ENCODE measurements around the gene CCNK. TPM values are rescaled to one million over a fixed set of nuclear protein-coding genes. Genes with fewer than 3 reads are reported as not detected.

Gene CCNK
- total RNA-seq, 2 donors from 2014 or later = 65.8 to 67.7 TPM

DNA sequence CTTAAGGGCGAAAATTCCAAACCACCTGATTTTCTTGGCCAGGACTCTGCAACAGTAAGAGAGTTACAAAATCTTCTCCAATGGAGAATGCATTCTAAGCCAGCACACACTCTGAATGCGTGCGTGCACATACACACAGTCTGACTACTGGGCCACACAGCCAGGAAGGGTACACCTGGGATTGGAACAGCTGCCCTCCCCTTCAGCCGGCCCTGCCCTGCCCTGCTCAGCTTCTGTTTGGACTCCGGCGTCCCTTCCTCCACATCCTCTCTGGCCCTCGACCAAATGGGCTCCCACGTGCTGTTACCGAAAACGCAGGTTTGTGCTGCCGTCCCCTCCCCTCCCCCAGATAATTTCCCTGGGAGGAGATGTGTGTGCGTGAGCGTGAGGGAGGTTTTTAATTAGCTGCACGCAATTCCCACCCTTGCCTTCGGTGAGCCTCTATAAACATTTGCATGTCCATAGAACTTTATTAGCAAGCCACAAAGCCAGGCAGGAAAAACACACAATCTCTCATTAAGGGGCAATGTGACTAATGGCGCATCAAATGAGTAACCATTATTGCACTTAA is 43.0 kb downstream of the CCNK start:
- H3K27me3 ChIP-seq = no peaks in the 10 kb centered on the region
- no peaks in the 10 kb centered on the region for H3K9me3 ChIP-seq
- no peak overlapping the region for H3K9ac ChIP-seq (ENCODE audit: low read depth in 2 of 2, low read length in 2 of 2)
- intact Hi-C loops (cut with DNase I) = no loop called here
- H3K4me1 ChIP-seq = peaks cover 26% of the 10 kb centered on the region
- no peaks in the 10 kb centered on the region for H3K36me3 ChIP-seq
- no peak overlapping the region for H3K27ac ChIP-seq
- peak; percentile 49 for DNase-seq
- TF ChIP-seq, protein P1, sequence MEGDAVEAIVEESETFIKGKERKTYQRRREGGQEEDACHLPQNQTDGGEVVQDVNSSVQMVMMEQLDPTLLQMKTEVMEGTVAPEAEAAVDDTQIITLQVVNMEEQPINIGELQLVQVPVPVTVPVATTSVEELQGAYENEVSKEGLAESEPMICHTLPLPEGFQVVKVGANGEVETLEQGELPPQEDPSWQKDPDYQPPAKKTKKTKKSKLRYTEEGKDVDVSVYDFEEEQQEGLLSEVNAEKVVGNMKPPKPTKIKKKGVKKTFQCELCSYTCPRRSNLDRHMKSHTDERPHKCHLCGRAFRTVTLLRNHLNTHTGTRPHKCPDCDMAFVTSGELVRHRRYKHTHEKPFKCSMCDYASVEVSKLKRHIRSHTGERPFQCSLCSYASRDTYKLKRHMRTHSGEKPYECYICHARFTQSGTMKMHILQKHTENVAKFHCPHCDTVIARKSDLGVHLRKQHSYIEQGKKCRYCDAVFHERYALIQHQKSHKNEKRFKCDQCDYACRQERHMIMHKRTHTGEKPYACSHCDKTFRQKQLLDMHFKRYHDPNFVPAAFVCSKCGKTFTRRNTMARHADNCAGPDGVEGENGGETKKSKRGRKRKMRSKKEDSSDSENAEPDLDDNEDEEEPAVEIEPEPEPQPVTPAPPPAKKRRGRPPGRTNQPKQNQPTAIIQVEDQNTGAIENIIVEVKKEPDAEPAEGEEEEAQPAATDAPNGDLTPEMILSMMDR (IDR thresholded peaks at IDR 0.05) = no peak
- H3K4me3 ChIP-seq = no peak overlapping the region

DNA sequence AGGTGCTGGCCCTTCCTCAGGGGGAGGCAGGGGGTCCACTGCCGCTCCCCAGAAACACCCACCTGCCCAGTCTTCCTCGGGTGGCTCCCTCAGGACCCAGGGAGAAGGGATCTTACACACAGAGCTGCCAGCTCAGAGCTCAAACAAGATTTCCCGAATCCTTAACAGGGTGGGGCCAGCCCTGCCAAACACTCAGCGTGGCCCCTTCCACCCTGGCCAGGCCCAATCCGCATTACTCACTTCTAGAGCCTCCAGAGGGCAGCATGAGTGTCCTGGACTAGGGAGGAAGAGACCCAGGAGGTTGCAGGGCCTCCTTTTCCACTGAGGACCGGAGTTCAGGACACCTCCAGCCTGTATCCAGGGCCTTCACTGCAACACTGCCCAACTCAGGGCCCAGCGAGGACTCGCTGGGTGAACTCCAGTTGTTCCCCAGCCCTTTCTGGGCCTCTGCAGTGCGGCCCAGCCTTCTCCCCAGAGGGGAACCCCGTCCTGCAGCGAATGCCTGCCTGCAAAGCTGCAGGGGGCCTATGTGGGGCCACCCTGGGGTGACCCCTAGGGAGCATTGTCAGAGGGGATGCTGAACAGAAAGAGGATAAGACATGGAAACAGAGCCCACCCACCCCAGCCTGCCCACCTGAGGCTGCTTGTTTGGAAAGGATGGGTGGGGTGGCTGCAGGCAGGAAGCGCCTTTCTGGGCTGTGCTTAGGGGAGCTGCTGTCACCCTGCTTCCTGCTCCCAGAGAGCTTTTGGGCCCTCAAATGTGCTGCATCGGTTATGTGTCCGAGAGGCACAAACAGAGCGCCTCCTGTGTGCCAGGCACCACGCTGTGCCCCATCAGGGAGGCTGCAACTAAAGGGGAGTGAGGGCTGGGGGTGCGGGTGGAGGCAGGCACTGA is 43.8 kb downstream of the CCNK start:
- DNase-seq = peak; percentile 54
- H3K9me3 ChIP-seq = no peaks in the 10 kb centered on the region
- H3K36me3 ChIP-seq = no peaks in the 10 kb centered on the region
- no peak overlapping the region for H3K27ac ChIP-seq
- no peaks in the 10 kb centered on the region for H3K27me3 ChIP-seq
- H3K4me1 ChIP-seq = peaks cover 26% of the 10 kb centered on the region
- no peak overlapping the region for H3K9ac ChIP-seq (ENCODE audit: low read depth in 2 of 2, low read length in 2 of 2)
- H3K4me3 ChIP-seq = no peak overlapping the region
- TF ChIP-seq, protein P1 (IDR thresholded peaks at IDR 0.05) = no peak
- intact Hi-C loops (cut with DNase I) = no loop called here

DNA sequence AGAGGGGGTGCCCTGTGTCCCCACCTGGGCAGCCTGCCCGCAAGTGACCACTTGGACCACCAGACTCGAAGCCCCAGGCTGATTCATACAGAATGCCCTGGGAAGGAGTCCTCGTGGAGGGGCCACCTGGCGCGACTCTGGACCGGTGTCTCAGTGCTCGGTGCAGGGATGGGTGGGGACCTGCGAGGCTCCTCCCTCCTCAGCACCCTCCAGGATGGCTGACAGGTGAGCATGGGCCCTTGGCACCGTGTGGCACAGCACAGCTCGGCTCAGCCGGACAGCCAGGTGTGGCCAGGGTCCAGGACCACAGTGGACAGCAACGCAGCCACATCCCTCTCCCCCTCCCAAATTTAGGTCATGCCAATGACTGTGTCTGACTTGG is 44.5 kb downstream of the CCNK start:
- Histone ChIP-seq H3K9ac (ENCODE audit: low read depth in 2 of 2, low read length in 2 of 2) (no peak overlapping the region), H3K36me3 (no peaks in the 10 kb centered on the region), H3K27me3 (no peaks in the 10 kb centered on the region), H3K4me1 (peaks cover 26% of the 10 kb centered on the region), H3K4me3 (no peak overlapping the region), H3K27ac (no peak overlapping the region), H3K9me3 (no peaks in the 10 kb centered on the region)
- intact Hi-C loops (cut with DNase I) = no loop called here
- TF ChIP-seq, protein P1 (IDR thresholded peaks at IDR 0.05) = no peak
- no peak for DNase-seq

DNA sequence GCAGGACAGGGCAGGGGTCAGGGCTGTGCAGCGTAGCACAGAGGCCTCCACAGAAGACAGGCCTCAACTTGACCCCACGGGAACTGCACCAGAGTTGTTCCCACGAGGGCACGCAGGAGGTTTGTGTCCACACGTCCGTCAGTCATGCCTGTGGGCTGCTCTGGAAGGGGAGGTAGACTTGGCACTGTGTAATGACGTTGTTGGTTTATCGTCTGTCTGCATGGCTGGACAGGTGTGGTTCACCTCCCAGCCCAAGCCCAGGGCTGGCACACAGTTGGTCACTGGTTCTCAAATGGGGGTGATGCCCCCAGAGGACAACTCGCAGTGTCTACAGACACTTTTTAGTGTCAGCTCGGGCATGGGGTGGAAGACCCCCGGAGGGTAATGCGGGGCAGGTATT is 45.8 kb downstream of the CCNK start:
- TF ChIP-seq, protein P1 (IDR thresholded peaks at IDR 0.05) = no peak
- H3K9me3 ChIP-seq = no peaks in the 10 kb centered on the region
- no peaks in the 10 kb centered on the region for H3K27me3 ChIP-seq
- no peak overlapping the region for H3K9ac ChIP-seq (ENCODE audit: low read depth in 2 of 2, low read length in 2 of 2)
- intact Hi-C loops (cut with DNase I) = no loop called here
- no peak overlapping the region for H3K4me3 ChIP-seq
- H3K27ac ChIP-seq = no peak overlapping the region
- no peak for DNase-seq
- H3K36me3 ChIP-seq = no peaks in the 10 kb centered on the region
- peaks cover 26% of the 10 kb centered on the region for H3K4me1 ChIP-seq

DNA sequence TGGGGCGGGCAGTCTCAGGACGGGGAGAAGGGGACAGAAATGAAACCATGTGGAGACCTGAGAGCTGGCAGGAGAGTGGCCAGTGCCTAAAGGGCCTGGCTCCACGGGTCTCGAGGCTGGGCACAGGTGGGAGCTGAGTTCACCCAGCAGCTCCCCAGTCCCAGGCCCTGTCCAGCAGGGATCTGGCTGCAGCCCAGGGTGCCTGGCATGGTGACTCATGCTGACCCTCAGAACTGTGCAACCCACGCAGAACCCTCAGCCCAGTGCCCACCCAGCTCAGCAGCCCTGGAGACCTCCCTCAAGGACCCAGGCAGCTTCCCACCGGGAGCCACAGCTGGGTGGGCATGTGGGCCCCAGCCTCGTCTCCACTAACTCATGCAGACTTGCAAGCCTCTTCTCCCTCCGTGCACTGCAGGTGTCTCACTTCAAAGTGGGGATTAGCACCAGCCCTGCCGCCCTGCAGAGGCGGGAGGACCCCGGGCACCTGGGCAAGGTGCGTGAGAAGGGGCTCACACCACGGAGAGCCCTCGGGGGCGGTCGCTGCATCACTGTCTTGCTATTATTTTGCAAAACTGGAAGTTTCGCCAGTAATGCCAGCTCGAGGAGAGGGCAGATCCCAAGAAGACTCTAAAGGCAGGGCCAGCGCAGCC is 46.3 kb downstream of the CCNK start:
- Histone ChIP-seq H3K36me3 (no peaks in the 10 kb centered on the region), H3K9ac (ENCODE audit: low read depth in 2 of 2, low read length in 2 of 2) (no peak overlapping the region), H3K27me3 (no peaks in the 10 kb centered on the region), H3K9me3 (no peaks in the 10 kb centered on the region), H3K4me3 (no peak overlapping the region), H3K4me1 (peaks cover 26% of the 10 kb centered on the region), H3K27ac (no peak overlapping the region)
- intact Hi-C loops (cut with DNase I) = no loop called here
- no peak for DNase-seq
- TF ChIP-seq, protein P1 (IDR thresholded peaks at IDR 0.05) = no peak
